Gastroesophageal sphincter (tissue), 3 donors: ENCODE results near the gene CHST13.

Experiments used
- EP300 ChIP-seq: sonication (generic); formaldehyde crosslinking; IDR thresholded peaks from one replicate; pipeline ENCODE4 v1.6.1; 2017; ENCODE audit warnings: antibody characterized with exemption, mild to moderate bottlenecking
- POLR2A ChIP-seq, 2 donors: fragments of 450-650 bp; IDR thresholded peaks; one replicate each; pipeline ENCODE4 v1.6.1; 2017; ENCODE audit warnings: antibody characterized with exemption in 2 of 2, mild to moderate bottlenecking in 2 of 2, moderate library complexity in 1 of 2
- POLR2AphosphoS5 ChIP-seq: sonication (generic); formaldehyde crosslinking; IDR thresholded peaks from one replicate; pipeline ENCODE4 v1.6.1; 2017; ENCODE audit warnings: antibody characterized with exemption
- TF ChIP-seq, protein P1 (sequence below), 4 experiments: fragments of 200-600 bp in 2 of 4; fragments of 450-650 bp in 2 of 4; sonication (generic) in 1 of 4; IDR thresholded peaks; one replicate each; pipeline ENCODE4 v1.5.1; 2017 to 2019; ENCODE audit warnings: antibody characterized with exemption in 4 of 4, mild to moderate bottlenecking in 2 of 4, moderate library complexity in 2 of 4

GRCh38 chr3:126484662-126485061, 39.3 kb upstream of the CHST13 start:
- TF ChIP-seq EP300 (no peak), POLR2AphosphoS5 (no peak), POLR2A (IDR thresholded peaks at IDR 0.05) (no peak)
- TF ChIP-seq, protein P1, sequence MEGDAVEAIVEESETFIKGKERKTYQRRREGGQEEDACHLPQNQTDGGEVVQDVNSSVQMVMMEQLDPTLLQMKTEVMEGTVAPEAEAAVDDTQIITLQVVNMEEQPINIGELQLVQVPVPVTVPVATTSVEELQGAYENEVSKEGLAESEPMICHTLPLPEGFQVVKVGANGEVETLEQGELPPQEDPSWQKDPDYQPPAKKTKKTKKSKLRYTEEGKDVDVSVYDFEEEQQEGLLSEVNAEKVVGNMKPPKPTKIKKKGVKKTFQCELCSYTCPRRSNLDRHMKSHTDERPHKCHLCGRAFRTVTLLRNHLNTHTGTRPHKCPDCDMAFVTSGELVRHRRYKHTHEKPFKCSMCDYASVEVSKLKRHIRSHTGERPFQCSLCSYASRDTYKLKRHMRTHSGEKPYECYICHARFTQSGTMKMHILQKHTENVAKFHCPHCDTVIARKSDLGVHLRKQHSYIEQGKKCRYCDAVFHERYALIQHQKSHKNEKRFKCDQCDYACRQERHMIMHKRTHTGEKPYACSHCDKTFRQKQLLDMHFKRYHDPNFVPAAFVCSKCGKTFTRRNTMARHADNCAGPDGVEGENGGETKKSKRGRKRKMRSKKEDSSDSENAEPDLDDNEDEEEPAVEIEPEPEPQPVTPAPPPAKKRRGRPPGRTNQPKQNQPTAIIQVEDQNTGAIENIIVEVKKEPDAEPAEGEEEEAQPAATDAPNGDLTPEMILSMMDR (IDR thresholded peaks at IDR 0.05): no peak
